GM10266 (cell line): ENCODE results near the gene PCGF5.

Experiments used
- DNase-seq: peaks from one replicate; pipeline ENCODE4 v3.0.0; 2012; ENCODE audit errors: extremely low spot score
- CTCF ChIP-seq: IDR thresholded peaks from 2 replicates; pipeline ENCODE4 v1.5.1; 2012; ENCODE audit warnings: mild to moderate bottlenecking, low read depth; ENCODE audit not compliant: control insufficient read depth, insufficient read depth; ENCODE audit errors: missing control alignments

Gene PCGF5

GRCh38 chr10:91200314-91201212 is 19.9 kb upstream of the PCGF5 start:
- TF ChIP-seq CTCF, result no peak
- no peak for DNase-seq

GRCh38 chr10:91201213-91201996 is 19.1 kb upstream of the PCGF5 start:
- TF ChIP-seq CTCF, result no peak
- no peak for DNase-seq

GRCh38 chr10:91206427-91206826 is 14.0 kb upstream of the PCGF5 start:
- no peak for TF ChIP-seq CTCF
- no peak for DNase-seq

- no peak for TF ChIP-seq CTCF
- DNase-seq, result no peak
Measured at GRCh38 chr10:91206837-91207474, 13.5 kb upstream of the PCGF5 start.

- no peak for DNase-seq
- no peak for TF ChIP-seq CTCF
Measured at GRCh38 chr10:91208642-91209041, 11.8 kb upstream of the PCGF5 start.

GRCh38 chr10:91210014-91210413 is 10.4 kb upstream of the PCGF5 start:
- no peak for DNase-seq

More at GRCh38 chr10:91210014-91210413, 10.4 kb upstream of the PCGF5 start:
- no peak for TF ChIP-seq CTCF
